HG02938 (cell line): ENCODE results near the gene CNNM1.

Experiments used
- ATAC-seq: cut with Tn5 transposase; IDR thresholded peaks from one replicate; pipeline ENCODE4 v1.9.1; 2021; ENCODE audit warnings: mild to moderate bottlenecking, moderate library complexity; ENCODE audit not compliant: unreplicated experiment

The CNNM1 gene

DNA sequence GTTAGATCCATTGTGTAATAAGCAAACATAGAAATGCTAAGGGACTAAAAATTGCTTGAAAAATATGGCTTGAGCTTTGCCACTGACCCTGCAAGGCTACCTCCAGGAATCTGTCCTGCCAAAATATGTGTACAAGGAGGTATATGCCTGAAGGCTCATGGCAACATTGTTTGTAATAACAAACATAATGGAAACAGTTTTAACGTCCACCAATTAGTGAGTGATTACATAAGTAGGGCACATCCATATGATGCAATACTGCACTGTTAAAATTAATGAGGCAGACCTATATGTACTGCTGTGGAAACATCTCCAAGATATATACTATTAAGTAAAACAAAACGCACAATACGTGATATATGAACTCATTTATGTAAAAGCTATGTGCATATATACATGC lies 114.3 kb downstream of the CNNM1 start:
- ATAC-seq, result no peak
